ENCODE measurements around the gene POT1. TPM values are rescaled to one million over a fixed set of nuclear protein-coding genes. Genes with fewer than 3 reads are reported as not detected.

Gene POT1
- total and polyA plus RNA-seq, 2 of the 8 experiments (the other 6 are each of a cell fraction or from before 2014, with no cell fraction given): 13.1 to 22.8 TPM

DNA sequence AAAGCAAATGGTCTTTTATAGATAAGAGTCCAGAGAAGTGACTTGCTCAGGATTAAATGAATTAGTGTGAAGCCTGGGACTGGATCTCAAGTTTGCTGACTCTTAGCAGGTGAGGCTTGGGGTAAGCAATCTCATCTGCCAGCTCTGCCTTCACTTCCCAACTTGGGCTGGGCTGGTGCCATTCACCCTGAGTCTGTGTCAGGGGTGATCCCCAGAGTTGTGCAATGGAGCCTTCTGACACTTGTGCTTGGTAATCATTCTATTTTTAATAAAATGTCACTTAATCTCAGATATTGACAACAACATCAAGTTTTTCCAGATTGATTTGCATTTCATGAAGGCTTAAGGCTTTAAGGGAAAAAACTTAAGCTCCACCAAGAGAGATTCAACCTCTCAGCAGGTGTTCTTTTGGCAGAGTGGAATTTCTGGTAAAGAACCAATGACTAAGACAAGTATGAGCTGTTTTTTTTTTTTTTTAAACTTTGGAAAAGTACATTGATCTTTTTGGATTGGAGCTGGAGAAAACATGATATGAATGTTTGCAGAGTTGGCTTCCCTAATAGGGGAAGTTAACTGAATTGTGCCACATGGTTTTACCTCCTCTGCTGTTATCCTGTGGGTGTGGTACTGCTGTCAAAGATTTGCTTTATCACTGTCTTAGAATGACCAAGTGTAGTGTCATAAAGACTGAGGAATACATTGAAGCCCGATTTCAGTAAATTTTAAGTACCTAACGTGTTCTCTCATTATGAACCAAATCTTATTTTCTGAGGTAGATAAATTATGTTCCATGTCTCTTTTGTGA is 115.4 kb downstream of the POT1 start (continued):
- TF ChIP-seq, protein P1, sequence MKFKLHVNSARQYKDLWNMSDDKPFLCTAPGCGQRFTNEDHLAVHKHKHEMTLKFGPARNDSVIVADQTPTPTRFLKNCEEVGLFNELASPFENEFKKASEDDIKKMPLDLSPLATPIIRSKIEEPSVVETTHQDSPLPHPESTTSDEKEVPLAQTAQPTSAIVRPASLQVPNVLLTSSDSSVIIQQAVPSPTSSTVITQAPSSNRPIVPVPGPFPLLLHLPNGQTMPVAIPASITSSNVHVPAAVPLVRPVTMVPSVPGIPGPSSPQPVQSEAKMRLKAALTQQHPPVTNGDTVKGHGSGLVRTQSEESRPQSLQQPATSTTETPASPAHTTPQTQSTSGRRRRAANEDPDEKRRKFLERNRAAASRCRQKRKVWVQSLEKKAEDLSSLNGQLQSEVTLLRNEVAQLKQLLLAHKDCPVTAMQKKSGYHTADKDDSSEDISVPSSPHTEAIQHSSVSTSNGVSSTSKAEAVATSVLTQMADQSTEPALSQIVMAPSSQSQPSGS (IDR thresholded peaks at IDR 0.05; ENCODE audit: low read length): no peak
- TF ChIP-seq RXRA (IDR thresholded peaks at IDR 0.05; ENCODE audit: insufficient read depth, low read depth, low read length) (no peak), SRF (IDR thresholded peaks at IDR 0.05; ENCODE audit: low read depth, low read length) (no peak), KDM5A (IDR thresholded peaks at IDR 0.05; ENCODE audit: low read length) (no peak), SIRT6 (IDR thresholded peaks at IDR 0.05; ENCODE audit: low read length) (no peak)
